WTC11 (cell line): ENCODE results near the gene CDH16.

ENCODE experiments used
- CBFB ChIP-seq: sonication (generic); formaldehyde crosslinking; IDR thresholded peaks from 2 replicates; pipeline ENCODE4 v1.8.1; 2022; ENCODE audit warnings: mild to moderate bottlenecking, low read depth, missing genetic modification reagents
- CREM ChIP-seq: sonication (generic); formaldehyde crosslinking; IDR thresholded peaks from 2 replicates; pipeline ENCODE4 v1.8.1; 2022; ENCODE audit warnings: mild to moderate bottlenecking, missing genetic modification reagents, moderate library complexity
- FOXP1 ChIP-seq: sonication (generic); formaldehyde crosslinking; IDR thresholded peaks from 2 replicates; pipeline ENCODE4 v1.8.0; 2022; ENCODE audit warnings: missing genetic modification reagents, mild to moderate bottlenecking, moderate library complexity, borderline replicate concordance
- NFATC4 ChIP-seq: fragments of 250-450 bp; sonication (Bioruptor Pico); IDR thresholded peaks from 2 replicates; pipeline ENCODE4 v1.9.0; 2021; ENCODE audit warnings: mild to moderate bottlenecking
- NR2C2 ChIP-seq: sonication (generic); formaldehyde crosslinking; IDR thresholded peaks from 2 replicates; pipeline ENCODE4 v1.8.0; 2022; ENCODE audit warnings: mild to moderate bottlenecking, missing genetic modification reagents
- ZNF317 ChIP-seq: sonication (generic); formaldehyde crosslinking; IDR thresholded peaks from 2 replicates; pipeline ENCODE4 v1.8.1; 2023; ENCODE audit warnings: low read depth, mild to moderate bottlenecking, moderate library complexity, missing genetic modification reagents, borderline replicate concordance
- ZNF423 ChIP-seq: fragments of 250-450 bp; sonication (Bioruptor Pico); IDR thresholded peaks from 2 replicates; pipeline ENCODE4 v2.1.2; 2022; ENCODE audit warnings: mild to moderate bottlenecking, moderate library complexity
- TF ChIP-seq, protein P1 (sequence below): fragments of 200-600 bp; IDR thresholded peaks from 2 replicates; pipeline ENCODE4 v1.8.0; 2022; ENCODE audit warnings: antibody characterized with exemption
- TF ChIP-seq, protein P2 (sequence below): sonication (generic); formaldehyde crosslinking; IDR thresholded peaks from 2 replicates; pipeline ENCODE4 v1.8.1; 2022; ENCODE audit warnings: low read depth, missing genetic modification reagents, borderline replicate concordance
- TF ChIP-seq, protein P3 (sequence below): sonication (generic); formaldehyde crosslinking; IDR thresholded peaks from 2 replicates; pipeline ENCODE4 v1.8.1; 2023; ENCODE audit warnings: mild to moderate bottlenecking, missing genetic modification reagents
- TF ChIP-seq, protein P4 (sequence below): sonication (generic); formaldehyde crosslinking; IDR thresholded peaks from 2 replicates; pipeline ENCODE4 v1.8.1; 2023; ENCODE audit warnings: mild to moderate bottlenecking, missing genetic modification reagents, borderline replicate concordance
- TF ChIP-seq, protein P5 (sequence below): sonication (generic); formaldehyde crosslinking; IDR thresholded peaks from 2 replicates; pipeline ENCODE4 v1.8.0; 2022; ENCODE audit warnings: mild to moderate bottlenecking, missing genetic modification reagents
- TF ChIP-seq, protein P6 (sequence below): sonication (generic); formaldehyde crosslinking; IDR thresholded peaks from 2 replicates; pipeline ENCODE4 v1.8.0; 2023; ENCODE audit warnings: missing genetic modification reagents, mild to moderate bottlenecking, borderline replicate concordance

DNA sequence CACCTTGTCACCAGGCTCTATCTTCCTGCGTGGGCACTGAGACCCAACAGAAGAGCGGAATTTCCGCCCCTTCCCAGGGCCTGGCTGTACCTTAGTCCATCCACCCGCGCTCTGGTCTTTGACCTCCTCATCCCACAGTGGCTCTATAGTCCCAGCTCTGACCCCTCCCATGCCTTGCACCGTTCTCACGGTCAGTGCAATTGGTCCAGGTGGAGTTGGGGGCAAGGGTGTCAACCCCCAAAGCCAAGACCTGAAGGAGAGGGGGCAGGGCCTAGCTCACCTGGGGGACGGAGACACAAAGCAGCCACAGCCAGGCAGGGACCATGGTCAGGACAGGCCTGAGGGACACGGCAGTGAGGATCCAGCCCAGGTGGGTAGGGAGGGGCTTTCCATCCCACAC is 944 bp downstream of the CDH16 start:
- TF ChIP-seq CBFB (CRISPR knock-in tag) = no peak
- TF ChIP-seq, protein P1, sequence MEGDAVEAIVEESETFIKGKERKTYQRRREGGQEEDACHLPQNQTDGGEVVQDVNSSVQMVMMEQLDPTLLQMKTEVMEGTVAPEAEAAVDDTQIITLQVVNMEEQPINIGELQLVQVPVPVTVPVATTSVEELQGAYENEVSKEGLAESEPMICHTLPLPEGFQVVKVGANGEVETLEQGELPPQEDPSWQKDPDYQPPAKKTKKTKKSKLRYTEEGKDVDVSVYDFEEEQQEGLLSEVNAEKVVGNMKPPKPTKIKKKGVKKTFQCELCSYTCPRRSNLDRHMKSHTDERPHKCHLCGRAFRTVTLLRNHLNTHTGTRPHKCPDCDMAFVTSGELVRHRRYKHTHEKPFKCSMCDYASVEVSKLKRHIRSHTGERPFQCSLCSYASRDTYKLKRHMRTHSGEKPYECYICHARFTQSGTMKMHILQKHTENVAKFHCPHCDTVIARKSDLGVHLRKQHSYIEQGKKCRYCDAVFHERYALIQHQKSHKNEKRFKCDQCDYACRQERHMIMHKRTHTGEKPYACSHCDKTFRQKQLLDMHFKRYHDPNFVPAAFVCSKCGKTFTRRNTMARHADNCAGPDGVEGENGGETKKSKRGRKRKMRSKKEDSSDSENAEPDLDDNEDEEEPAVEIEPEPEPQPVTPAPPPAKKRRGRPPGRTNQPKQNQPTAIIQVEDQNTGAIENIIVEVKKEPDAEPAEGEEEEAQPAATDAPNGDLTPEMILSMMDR = no peak
- TF ChIP-seq, protein P2, sequence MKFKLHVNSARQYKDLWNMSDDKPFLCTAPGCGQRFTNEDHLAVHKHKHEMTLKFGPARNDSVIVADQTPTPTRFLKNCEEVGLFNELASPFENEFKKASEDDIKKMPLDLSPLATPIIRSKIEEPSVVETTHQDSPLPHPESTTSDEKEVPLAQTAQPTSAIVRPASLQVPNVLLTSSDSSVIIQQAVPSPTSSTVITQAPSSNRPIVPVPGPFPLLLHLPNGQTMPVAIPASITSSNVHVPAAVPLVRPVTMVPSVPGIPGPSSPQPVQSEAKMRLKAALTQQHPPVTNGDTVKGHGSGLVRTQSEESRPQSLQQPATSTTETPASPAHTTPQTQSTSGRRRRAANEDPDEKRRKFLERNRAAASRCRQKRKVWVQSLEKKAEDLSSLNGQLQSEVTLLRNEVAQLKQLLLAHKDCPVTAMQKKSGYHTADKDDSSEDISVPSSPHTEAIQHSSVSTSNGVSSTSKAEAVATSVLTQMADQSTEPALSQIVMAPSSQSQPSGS (CRISPR knock-in tag) = no peak
- TF ChIP-seq ZNF423 (CRISPR knock-in tag) = no peak
- TF ChIP-seq FOXP1 (CRISPR knock-in tag) = no peak
- no peak for TF ChIP-seq CREM (CRISPR knock-in tag)
- TF ChIP-seq, protein P3, sequence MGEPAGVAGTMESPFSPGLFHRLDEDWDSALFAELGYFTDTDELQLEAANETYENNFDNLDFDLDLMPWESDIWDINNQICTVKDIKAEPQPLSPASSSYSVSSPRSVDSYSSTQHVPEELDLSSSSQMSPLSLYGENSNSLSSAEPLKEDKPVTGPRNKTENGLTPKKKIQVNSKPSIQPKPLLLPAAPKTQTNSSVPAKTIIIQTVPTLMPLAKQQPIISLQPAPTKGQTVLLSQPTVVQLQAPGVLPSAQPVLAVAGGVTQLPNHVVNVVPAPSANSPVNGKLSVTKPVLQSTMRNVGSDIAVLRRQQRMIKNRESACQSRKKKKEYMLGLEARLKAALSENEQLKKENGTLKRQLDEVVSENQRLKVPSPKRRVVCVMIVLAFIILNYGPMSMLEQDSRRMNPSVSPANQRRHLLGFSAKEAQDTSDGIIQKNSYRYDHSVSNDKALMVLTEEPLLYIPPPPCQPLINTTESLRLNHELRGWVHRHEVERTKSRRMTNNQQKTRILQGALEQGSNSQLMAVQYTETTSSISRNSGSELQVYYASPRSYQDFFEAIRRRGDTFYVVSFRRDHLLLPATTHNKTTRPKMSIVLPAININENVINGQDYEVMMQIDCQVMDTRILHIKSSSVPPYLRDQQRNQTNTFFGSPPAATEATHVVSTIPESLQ (CRISPR knock-in tag) = no peak
- no peak for TF ChIP-seq NR2C2
- TF ChIP-seq, protein P4, sequence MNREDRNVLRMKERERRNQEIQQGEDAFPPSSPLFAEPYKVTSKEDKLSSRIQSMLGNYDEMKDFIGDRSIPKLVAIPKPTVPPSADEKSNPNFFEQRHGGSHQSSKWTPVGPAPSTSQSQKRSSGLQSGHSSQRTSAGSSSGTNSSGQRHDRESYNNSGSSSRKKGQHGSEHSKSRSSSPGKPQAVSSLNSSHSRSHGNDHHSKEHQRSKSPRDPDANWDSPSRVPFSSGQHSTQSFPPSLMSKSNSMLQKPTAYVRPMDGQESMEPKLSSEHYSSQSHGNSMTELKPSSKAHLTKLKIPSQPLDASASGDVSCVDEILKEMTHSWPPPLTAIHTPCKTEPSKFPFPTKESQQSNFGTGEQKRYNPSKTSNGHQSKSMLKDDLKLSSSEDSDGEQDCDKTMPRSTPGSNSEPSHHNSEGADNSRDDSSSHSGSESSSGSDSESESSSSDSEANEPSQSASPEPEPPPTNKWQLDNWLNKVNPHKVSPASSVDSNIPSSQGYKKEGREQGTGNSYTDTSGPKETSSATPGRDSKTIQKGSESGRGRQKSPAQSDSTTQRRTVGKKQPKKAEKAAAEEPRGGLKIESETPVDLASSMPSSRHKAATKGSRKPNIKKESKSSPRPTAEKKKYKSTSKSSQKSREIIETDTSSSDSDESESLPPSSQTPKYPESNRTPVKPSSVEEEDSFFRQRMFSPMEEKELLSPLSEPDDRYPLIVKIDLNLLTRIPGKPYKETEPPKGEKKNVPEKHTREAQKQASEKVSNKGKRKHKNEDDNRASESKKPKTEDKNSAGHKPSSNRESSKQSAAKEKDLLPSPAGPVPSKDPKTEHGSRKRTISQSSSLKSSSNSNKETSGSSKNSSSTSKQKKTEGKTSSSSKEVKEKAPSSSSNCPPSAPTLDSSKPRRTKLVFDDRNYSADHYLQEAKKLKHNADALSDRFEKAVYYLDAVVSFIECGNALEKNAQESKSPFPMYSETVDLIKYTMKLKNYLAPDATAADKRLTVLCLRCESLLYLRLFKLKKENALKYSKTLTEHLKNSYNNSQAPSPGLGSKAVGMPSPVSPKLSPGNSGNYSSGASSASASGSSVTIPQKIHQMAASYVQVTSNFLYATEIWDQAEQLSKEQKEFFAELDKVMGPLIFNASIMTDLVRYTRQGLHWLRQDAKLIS (CRISPR knock-in tag) = no peak
- TF ChIP-seq, protein P5, sequence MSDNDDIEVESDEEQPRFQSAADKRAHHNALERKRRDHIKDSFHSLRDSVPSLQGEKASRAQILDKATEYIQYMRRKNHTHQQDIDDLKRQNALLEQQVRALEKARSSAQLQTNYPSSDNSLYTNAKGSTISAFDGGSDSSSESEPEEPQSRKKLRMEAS (CRISPR knock-in tag) = no peak
- TF ChIP-seq NFATC4 = no peak
- TF ChIP-seq, protein P6, sequence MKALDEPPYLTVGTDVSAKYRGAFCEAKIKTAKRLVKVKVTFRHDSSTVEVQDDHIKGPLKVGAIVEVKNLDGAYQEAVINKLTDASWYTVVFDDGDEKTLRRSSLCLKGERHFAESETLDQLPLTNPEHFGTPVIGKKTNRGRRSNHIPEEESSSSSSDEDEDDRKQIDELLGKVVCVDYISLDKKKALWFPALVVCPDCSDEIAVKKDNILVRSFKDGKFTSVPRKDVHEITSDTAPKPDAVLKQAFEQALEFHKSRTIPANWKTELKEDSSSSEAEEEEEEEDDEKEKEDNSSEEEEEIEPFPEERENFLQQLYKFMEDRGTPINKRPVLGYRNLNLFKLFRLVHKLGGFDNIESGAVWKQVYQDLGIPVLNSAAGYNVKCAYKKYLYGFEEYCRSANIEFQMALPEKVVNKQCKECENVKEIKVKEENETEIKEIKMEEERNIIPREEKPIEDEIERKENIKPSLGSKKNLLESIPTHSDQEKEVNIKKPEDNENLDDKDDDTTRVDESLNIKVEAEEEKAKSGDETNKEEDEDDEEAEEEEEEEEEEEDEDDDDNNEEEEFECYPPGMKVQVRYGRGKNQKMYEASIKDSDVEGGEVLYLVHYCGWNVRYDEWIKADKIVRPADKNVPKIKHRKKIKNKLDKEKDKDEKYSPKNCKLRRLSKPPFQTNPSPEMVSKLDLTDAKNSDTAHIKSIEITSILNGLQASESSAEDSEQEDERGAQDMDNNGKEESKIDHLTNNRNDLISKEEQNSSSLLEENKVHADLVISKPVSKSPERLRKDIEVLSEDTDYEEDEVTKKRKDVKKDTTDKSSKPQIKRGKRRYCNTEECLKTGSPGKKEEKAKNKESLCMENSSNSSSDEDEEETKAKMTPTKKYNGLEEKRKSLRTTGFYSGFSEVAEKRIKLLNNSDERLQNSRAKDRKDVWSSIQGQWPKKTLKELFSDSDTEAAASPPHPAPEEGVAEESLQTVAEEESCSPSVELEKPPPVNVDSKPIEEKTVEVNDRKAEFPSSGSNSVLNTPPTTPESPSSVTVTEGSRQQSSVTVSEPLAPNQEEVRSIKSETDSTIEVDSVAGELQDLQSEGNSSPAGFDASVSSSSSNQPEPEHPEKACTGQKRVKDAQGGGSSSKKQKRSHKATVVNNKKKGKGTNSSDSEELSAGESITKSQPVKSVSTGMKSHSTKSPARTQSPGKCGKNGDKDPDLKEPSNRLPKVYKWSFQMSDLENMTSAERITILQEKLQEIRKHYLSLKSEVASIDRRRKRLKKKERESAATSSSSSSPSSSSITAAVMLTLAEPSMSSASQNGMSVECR (CRISPR knock-in tag) = no peak
- no peak for TF ChIP-seq ZNF317 (CRISPR knock-in tag)
